Kidney glomerular epithelial cell (primary cell): ENCODE data around the gene REPIN1.

ENCODE experiments used
- DNase-seq: peaks from one replicate; lab custom pipeline; 2025; lab: John Stamatoyannopoulos, UW

The REPIN1 gene

DNA sequence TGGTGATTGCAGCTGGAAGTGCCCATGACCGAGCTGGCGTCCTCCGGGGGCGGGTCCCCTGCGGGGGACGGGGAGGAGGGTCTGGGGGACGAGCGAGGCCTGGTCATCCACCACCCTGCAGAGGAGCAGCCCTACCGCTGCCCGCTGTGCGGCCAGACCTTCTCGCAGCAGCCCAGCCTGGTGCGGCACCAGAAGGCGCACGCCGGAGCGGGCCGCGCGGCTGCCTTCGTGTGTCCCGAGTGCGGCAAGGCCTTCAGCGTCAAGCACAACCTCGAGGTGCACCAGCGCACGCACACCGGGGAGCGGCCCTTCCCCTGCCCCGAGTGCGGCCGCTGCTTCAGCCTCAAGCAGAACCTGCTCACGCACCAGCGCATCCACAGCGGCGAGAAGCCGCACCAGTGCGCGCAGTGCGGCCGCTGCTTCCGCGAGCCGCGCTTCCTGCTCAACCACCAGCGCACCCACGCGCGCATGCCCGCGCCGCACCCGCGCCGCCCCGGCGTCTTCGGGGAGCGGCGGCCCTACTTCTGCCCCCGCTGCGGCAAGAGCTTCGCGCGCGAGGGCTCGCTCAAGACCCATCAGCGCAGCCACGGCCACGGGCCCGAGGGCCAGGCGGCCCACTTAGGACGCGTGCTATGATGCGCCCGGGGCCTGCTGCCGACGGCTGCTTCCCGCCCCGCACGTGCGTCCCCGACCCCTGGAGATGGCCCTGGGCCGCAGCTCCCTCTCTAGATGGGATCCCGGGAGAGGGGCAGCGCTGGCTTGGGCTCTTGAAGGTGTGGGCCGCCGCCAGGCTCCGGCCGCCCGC lies 39.2 kb downstream of the REPIN1 start:
- DNase-seq = no peak

DNA sequence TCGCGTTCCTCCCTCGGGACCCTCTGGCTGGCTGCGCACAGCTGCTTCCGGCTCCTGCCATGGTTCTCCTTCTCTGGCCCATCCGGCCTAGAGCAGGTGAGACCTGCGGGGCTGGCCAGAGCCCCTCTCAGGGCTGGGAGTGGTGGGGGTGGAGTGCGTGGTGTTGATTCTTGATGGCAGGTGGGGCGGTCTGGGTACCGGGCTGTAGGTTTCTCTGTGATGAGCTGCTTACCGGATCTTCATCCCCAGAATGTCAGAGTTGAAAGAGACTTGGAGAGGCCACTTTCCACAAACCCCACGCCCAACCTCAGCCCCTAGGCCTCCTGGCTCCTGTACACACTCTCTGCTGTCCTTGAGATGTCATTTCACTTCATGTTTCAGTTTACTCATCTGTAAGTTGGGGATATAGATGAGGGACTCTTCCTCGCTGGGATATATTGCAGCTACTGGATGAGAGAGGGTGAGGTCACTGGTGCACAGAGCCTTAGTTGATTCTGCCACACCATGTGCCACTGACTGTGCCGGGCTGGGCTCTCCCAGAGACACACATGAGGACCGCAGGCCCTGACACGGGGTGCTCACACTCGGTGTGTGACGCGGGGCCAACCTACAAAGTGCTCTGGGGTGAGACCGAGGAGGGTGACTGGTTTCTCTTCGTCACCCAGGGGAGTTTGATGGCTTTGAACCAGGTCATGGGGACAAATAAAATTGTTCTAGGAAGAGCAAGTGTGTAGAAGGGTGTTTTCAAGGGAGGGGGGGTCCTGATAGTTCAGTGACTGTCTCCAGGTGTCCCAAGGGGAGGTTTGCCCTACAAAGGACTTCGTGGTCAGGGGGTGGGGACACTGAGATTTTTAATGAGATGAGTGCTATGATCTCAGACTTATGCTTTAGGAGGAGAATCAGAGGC lies 40.0 kb downstream of the REPIN1 start:
- DNase-seq = no peak

DNA sequence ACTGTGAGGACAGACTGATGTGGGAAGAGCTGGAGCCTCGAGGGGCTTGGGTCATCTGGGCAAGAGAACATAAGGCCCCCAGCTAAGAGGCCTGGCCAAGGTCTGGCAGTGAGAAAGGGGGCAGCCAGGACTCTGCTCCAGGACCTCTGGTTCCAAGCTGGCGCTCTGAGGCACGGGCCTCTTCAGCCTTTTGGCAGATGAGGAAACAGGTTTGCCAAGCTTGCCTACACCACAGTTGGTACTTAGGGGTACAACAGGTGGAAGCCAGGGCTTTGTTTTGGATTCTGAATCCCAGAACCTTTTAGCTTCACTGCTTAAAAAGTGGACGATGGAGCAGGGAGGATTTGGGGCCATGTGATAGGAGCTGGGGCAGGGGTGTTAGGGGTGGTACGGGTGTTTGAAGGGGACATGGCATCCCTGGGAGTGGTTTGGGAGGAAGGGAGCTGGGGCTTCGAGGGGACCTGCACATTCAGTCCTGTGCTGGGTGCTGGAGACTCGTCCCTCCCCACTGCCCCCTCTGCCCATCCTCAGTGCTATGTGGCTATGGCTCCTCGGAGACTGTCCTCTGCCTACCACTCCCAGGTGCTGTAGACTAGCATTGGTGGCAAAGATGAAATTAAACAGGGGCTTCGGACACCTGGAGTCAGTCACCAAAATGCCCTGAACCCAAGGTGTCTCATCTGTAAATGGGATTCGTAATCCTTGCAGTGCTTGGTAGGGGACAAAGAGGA lies 40.8 kb downstream of the REPIN1 start:
- no peak for DNase-seq

- no peak for DNase-seq
Measured at GRCh38 chr7:150410131-150410530, 41.5 kb downstream of the REPIN1 start.

- peak; percentile 73 for DNase-seq
Measured at GRCh38 chr7:150410680-150411346, 42.2 kb downstream of the REPIN1 start.

GRCh38 chr7:150411606-150412005 lies 43.0 kb downstream of the REPIN1 start:
- no peak for DNase-seq

DNA sequence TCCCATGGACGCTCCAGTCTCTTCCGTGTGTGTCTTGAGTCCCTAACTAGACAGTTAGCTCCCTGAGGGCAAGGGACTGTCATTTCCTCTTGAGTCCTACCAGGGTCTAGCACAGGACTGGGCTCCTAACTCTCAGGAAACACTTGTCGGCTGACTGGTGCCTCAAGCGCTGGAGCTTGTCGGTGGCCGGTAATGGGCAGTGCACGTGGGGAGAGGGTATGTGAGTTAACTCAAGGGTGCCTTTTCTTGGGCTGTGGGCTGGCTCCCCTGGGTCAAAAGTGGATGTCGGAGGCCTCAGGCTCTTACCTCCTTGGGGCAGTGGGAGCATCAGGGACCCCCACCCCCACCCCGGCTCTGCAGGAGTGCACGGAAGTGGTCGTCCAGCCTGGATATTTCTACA lies 43.4 kb downstream of the REPIN1 start:
- DNase-seq = no peak

- DNase-seq = no peak
Measured at GRCh38 chr7:150412518-150413488, 44.2 kb downstream of the REPIN1 start.

- DNase-seq = no peak
Measured at GRCh38 chr7:150413640-150414081, 45.0 kb downstream of the REPIN1 start.

- DNase-seq = no peak
Measured at GRCh38 chr7:150415161-150416153, 46.8 kb downstream of the REPIN1 start.

GRCh38 chr7:150417239-150417638 lies 48.6 kb downstream of the REPIN1 start:
- no peak for DNase-seq

DNA sequence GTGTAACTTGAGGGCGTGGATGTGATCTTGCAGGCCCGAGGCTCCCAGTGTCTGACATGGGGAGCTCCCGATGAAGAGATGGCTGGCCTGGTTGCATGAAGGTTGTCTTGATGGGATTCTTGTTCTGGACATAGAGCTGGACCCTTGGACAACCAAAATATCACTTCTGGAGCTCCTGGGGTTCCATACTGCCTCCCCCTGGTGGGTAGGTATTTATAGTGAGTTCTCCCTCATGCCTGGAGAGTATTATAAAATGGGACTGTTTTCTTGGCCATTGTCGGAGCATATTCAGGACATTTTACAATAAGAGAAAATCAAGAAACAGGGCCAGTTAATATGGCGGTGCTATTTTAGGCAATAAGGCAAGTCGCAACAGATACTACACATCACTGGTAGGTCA lies 49.2 kb downstream of the REPIN1 start:
- no peak for DNase-seq

DNA sequence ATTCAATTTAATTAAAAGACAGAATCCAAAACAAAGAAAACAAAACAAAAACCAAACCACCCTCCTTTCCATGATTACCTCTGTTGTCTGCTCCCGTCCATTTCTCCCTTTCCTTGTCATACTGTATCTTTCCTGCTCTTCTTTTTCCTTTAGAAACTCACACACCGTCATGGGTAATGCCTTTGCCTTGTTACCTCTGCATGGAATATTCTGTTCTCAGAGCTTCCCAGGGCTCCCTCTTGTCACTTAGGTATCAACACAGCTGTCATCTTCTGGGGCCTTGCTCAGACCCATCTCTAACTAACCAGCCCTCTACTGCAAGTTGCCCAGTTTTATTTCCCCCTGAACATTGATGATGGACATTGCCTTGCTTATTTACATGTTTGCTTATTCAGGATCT lies 51.6 kb downstream of the REPIN1 start:
- DNase-seq = no peak

DNA sequence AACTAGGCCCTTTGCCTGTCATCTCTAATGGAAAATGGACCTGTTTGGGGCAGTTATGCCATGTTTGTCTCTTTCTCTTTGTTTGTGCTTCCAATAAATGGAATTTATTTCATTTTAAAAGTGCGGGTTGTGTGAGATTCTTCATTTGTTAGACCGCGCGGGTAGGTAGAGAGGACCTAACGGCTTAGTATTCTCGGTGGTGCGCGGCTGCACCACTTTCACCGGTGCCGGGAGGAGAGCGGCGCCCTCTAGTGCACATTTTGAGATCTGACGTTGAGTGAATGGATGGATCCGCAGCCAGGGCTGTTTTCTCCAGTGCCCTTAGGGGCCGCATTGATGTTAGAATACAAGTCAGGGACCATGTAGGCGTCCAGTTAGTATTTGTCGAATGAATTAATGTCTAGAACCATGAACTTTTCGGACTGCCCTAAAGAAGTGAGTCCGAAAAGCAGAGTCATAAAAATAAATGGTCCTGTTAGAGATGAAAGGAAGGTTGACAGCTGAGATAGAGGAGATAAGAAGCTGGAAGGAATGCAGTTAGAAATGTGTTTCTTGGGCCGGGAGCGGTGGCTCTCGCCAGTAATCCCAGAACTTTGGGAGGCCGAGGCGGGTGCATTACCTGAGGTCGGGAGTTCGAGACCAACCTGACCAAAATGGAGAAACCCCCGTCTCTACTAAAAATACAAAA lies 52.5 kb downstream of the REPIN1 start:
- peak; percentile 88 for DNase-seq

DNA sequence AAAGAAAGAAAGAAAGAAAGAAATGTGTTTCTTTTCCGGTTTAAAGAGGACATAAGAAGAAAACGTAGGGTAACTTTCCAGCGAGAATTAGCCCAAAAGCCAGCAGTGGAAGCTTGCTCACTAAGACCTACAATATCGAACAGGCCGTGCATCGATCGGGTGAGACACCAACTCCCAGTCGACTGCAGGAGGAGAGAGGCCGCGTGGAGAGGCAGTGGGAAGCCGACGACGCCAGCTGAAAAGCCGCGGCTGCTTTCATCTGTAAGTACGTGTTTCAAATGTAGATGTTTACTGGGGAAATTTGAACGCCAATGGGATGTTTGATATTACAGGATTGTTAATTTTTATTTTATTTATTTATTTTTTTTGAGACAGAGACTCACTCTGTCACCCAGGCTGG lies 53.2 kb downstream of the REPIN1 start:
- DNase-seq = no peak
